Muscle of back (tissue), 11 donors: Measurements from ENCODE around the gene PBX4. TPM values are rescaled to one million over a fixed set of nuclear protein-coding genes. Genes with fewer than 3 reads are reported as not detected.

ENCODE experiments used
- DNase-seq, 3 donors: peaks; one replicate each; pipeline versions ENCODE4 v3.0.0 to v3.0.0-alpha.2; 2013
- polyA plus RNA-seq, 10 donors: library from polyadenylated mRNA; unstranded; fragments of 120-200 nt; gene quantifications; one replicate each; pipeline ENCODE4 v1.2.1, GENCODE V29; 2013; ENCODE audit not compliant: insufficient read length in 10 of 10

The PBX4 gene
- polyA plus RNA-seq, 10 donors: 0.87 to 3.0 (median 1.8) TPM

DNA sequence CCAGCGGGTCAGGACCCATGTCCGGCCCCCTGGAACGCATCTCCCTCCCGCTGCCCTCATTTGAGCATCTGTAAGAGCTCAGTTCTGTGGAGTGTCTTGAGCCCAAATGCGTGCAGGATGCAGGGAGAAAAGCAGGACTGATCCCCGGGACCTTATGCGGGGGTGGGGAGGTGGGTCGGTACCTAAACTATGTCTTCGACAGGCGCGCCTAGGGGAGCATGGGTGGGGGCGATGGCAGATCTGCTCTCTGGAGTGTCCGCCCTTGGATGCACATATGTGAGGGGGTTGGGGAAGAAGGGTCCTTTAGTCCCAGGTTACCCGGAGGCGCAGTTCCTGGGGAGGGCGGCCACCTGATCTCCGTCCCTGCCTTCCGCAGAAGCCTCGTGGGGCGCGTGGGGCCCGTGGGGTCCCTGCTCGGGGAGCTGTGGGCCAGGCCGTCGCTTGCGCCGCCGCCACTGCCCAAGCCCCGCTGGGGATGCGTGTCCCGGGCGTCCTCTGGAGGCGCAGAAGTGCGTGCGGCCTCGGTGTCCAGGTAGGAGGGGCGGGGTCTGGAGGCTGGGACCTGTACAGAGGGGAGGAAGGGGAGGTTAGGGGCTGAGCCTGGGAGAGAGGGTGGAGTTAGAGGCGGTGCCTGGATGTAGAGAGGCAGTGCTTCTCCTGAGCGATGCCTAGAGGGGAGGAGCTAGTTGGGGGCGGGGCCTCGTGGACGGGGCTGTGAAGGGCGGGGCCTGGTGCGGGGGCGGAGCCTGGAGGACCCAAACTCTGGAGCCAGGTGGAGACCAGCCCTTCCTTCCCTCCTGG lies 77.6 kb downstream of the PBX4 start:
- no peak for DNase-seq

DNA sequence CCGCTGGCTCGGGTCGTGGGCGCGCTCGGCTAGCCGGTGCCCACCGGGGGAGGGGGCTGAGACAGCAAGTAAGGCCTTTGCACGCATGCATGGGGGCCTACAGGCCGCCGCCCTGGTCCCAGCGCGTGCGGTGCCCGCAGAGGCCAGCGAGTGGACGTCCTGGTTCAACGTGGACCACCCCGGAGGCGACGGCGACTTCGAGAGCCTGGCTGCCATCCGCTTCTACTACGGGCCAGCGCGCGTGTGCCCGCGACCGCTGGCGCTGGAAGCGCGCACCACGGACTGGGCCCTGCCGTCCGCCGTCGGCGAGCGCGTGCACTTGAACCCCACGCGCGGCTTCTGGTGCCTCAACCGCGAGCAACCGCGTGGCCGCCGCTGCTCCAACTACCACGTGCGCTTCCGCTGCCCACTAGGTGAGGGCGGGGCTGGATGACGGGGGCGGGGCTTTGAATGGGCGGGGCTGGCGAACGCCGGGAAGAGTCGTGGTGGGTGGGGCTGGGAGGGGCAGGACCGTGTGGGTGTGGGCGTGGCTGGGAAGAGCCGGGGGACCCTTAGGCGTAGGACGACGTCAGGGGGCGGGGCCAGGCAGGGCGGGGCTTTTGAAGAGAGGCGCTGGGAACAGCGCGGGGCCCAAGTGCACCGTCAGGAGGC lies 78.3 kb downstream of the PBX4 start:
- DNase-seq: peak; percentile 45 to 75 (median 49)

DNA sequence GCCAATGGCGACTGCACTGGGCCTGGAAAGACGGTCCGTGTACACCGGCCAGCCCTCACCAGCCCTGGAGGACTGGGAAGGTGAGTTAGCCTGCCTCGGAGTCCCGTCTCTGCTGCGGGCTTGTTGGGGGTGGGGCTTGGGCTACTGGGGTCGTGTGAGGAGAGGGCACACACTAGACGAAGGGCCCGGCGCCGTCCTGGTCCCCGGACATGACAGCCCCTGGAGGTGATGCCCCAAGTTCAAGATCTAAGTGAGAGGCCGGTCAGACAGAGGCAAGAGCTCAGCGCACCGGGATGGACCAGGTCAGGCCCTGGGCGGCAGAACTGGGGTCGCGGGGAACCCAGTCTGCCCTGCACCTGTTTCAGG lies 78.8 kb downstream of the PBX4 start:
- no peak for DNase-seq

DNA sequence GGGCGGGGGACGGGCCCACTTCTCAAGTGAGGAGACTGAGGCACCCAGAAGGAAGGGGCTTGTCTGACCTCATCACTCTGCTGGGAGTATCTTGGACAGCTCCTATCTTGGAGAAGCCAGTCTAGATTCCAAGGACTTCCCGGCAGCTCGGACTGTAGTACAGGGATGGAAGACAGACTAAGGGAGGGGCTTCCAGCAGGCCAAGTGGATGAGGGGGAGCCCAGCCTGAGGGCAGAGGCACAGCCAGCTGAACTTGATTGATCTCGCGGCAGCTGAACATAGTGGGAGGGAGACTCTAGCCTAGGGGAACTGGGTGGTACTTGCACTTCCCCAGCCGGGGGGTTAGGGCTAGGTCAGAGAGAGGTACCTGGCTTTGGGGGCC lies 79.7 kb downstream of the PBX4 start:
- peak in 2 of 3 donors; percentile 44 to 65 for DNase-seq

DNA sequence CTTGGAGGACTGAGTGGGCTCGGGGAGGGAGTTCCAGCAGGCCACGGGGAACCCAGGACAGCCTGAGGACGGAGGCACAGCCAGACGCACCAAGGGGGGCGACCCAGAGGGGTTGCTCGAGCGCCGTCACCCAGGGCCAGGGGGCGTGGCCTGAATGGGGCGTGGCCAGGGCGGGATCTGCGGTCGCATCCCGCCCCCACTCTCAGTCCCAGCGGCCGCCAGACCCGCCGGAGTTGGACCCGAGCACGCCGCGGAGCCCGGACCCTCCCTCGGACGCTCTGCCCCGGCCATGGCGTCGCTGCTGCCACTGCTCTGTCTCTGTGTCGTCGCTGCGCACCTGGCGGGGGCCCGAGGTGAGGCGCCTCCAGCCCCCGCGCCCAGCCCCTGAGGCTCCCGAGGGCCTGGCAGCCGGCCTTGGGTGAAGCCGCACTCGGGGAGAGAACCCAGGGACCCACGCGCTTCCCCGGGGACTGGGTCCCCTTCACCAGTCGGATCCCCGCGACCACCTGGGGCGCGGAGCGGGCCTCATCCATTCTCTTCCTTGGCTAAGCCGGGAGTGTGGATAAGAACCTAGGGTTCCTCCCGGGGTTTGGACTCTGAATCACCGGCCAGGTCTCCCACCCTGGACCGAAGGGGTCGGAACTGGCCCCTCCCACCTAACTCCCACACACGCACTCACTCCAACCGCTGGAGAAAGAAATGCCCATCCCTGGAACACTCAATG lies 80.3 kb downstream of the PBX4 start, which contains the start of gene CILP2:
Gene CILP2 (plus strand): TSS at position 205 of the 724 bp plus-strand sequence. CDS start 85 bp downstream, at position 290.
- peak in 2 of 3 donors; percentile 44 to 71 for DNase-seq

DNA sequence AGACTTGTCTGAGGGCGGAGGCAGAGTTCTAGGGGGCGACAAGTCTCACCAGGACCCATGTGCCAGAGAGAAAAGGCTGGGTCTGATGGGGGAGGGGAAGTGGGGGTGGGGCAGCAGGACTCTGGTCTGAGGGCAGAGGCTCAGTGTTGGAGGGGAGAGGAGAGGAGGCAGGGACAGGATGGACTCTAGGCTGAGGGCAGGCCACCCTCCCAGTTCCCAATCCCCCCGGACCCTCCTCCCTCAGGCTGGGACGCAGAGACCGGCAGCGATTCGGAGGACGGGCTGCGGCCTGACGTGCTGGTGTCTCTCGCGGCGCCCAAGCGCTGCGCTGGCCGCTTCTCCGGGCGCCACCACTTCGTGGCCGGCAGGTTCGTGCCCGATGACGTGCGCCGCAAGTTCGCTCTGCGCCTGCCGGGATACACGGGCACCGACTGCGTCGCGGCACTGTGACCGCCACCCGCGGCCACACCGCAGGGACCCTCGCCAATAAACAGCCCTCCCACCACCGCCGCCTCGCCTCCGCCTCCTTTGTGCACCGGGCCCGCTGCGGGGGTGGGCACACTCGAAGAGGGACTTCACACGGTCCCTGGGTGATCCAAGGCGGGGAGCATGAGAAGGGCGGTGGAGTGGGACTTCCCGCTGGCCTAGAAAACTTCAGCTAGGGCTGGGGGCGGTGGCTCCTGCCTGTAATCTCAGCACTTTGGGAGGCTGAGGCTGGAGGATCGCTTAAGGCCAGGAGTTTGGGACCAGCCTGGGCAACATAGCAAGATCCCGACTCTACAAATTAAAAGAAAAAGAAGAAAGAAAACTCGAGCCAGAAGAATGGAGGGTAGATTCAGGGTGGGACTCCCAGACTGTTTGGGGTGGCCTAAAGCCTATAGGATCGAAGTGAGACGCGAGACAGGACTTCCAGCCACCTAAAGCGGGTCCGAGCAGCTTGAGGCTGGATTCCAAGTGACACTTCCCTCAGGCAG lies 81.1 kb downstream of the PBX4 start:
- DNase-seq: peak in 1 of 3 donors; percentile 49

DNA sequence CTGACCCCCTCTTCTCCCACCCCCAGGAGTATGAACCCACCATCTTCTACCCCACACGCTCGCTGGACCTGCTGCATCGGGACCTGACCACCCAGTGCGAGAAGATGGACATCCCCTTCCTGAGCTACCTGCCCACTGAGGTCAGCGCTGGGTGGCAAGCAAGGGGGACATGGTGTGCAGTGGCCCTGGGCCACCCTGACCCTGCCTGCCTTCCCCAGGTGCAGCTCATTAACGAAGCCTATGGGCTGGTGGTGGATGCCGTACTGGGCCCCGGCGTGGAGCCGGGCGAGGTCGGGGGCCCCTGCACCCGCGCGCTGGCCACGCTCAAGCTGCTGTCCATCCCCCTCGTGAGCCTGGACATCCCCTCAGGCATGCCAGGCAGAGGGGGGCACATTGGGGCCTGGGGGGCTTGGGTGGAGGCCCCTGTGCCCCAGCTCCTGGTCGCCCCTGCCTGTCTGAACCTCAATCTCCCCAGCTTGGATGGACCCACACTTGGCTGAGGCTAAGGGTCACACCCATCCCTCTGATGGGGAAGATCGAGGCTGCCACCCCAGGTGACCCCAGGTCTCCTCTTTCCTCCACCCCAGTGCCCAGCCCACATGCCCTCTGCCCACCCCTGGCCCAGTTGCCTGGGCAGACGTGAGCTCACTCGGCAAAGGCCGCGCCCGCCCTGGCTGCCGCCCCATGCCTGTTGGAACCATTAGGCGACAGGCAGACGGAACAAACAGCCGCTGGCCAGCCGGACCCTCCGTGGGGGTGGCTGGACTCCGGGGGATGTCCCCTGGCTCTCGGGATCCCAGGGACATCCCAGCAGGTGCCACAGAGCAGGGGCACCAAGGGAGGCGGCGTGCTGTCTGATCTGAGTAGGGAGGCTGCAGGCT lies 82.9 kb downstream of the PBX4 start:
- DNase-seq: no peak

DNA sequence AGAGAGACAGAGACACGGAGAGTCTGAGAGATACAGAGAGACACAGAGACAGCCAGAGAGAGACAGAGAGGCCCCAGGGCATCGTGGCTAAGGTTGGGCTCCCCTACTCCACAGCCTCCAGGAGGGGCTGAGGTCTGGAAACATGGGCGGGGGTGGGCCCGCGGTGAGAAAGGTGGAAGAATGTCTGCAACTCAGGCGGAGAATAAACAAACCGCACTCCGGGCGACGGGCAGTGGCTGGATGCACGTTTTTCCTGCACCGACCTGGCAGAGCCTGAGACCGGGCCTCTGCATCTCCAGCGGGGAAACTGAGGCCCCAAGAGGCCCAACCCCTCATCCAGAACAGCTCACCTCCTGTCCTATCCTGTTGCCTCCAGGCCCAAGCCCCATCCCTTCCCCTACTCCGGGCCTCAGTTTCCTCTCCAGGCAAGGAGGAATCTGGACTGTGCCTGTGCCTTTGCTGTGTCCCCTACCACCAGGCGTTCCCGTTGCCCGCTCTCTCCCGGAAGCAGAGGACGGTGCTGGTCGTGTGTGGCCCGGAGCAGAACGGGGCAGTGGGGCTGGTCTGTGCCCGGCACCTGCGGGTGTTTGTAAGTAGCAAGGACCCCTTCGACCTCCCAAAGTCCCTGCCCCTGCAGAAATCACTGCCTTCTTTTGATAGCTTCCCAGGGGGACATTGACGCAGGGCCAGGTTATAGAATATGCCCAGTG lies 83.8 kb downstream of the PBX4 start:
- no peak for DNase-seq

DNA sequence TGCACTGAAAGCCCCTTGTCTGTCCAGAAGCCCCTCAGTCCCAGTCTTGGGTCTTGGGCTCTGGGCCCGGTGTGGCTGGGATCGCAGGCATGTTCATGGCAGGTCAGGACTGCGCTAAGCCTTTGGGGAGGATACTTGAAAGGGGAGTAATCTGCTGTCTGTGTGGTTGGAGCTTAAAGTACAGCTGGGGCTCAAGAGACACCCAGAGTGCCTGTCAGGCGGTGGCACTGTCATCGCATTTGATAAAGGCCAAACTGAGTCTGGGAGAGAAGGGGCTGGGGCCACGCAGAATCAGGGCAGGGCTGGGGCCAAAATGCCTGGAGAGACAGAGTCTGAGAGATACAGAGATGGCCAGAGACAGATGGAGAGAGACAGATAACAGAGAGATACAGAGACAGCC lies 84.6 kb downstream of the PBX4 start:
- no peak for DNase-seq

DNA sequence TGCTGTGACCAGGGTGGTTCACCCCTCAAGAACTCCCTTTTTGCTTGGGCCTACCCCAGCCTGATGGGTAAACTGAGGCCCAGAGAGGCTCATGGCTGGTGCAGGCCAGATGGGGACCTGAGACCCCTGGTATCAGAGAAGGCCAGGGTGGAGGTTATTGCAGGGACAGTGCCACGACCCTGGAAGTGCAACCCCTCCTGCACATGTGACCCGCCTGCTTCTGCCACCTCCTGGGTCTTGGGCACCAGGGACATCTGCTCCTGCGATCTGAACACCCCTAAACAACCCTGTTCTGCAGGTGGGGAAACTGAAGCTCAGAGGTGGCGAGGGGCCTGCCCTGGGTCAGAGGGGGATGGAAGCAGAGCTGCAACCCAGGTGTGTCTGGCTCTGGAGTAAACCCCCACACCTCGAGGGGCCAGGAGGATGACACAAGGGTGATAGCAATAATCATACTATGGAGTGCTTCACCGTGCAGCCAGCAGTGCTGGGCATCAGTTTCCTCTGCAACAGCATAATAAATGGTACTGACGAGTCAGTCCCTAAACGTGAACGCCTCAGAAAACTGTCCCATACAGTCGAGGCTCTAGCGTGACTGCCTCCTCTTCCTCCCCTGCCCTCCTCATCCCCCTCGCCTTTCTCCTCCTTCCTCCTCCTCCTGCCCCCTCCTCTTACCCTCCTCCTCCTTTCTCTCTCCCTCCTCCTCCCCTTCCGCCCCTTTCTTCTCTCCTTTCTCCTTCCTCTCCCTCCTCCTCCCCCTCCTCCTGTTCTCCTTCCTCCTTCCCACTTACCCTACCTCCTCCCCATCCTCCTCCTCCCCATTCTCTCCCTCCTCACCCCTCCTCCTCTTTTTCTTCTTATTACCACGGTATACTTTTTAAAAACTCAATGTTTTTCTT lies 85.4 kb downstream of the PBX4 start:
- no peak for DNase-seq

DNA sequence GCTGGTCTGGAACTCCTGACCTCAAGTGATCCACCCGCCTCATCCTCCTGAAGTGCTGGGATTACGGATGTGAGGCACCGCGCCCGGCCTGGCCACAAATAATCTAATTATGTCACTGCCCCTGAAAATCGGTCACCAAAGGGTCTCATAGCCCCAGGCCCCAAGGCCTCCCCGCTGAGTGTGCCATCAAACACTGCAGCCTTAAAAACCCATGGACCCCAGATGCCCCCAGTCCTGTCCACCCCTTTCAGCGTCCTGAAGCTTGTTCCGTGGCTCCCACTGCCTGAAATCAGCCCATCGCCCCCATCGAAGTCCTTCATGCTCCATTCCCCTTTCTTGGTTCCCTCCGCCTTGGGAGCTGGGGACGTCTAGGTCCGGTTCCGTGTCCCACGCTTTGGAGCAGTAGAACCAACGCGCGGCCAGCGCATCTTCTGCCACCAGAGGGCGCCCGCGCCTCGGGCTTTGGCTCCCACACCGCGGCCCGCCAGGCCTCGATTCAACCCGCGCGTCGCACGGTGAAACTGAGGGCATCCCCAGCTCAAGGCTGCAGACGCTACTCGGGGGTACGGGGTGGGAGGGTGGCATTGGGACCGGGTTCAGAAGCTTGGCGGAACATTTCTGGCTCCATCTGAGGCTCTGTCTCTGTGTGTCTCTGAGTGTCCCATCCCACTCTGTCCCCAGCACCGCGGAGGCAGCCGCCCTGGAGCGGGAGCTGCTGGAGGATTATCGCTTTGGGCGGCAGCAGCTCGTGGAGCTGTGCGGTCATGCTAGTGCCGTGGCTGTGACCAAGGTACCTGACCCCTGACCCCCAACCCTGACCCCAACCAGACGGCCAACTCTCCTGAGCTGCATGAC lies 86.3 kb downstream of the PBX4 start:
- DNase-seq: peak; percentile 52 to 90 (median 84)

DNA sequence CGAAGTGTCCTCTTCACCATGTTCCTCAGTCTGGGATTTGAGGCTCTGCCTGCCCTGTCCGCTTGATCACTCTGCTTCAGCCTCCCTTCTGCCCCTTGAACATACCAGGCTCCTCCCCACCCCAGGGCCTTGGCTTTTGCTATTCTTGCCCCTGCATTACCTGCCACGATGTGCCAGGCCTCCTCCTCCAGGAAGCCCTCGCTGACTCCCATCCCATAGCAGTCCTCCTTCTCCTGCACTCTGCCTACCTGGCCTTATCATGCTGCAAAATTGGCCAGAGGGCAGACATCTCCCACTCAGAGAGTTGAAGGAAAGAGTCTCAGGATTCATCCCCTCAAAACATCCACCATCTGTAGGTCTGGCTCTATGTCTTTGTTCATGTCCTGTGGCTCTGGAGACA lies 87.6 kb downstream of the PBX4 start:
- no peak for DNase-seq

DNA sequence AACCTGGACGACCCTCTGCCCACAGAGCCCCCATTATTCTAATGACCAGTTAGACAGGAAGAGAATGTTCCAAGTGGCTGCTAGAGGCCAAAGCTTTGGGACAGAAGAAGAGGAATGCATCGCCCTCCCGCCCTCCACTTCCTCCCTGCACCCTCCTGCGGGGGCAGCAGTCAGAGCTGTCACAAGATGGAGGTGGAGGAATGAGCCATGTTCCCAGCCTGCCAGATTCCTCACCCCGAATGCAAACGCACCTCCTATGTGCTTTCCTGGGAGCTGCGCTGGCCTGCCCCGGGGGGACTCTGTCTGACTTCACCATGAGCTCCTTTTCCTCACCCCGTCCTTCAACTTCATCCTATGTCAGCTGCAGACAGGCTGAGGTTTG lies 88.1 kb downstream of the PBX4 start:
- DNase-seq: no peak

DNA sequence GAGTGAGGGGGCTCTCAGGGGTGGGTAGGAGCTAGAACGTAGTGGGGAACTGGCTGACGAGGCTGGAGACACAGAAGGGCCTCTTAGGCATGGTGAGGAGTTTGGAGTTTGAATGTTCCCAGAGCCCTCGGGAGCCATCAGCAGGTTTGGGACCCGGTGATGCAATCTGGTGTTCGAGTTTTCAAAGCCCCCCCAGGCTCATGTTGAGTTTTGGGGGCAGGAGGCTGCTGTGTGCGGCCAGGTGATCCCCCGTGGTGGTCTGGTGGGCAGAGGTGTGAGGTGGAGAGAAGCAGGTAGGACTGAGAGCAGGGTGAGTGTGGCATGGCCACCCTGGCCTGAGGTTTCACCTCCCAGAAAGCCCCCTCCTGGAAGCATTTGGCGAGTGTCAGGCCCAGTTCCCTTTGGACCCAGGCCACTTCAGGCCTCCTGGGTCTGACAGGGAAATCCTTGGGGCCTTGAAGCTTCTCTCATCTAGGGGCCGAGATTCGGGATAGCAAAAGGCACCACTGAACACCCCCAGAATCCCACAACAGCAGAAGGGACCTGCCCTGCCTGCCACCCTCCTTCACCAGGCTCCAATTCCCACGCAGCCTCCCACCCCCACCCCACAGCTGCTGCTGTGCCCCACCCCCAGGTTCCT lies 88.6 kb downstream of the PBX4 start:
- no peak for DNase-seq

DNA sequence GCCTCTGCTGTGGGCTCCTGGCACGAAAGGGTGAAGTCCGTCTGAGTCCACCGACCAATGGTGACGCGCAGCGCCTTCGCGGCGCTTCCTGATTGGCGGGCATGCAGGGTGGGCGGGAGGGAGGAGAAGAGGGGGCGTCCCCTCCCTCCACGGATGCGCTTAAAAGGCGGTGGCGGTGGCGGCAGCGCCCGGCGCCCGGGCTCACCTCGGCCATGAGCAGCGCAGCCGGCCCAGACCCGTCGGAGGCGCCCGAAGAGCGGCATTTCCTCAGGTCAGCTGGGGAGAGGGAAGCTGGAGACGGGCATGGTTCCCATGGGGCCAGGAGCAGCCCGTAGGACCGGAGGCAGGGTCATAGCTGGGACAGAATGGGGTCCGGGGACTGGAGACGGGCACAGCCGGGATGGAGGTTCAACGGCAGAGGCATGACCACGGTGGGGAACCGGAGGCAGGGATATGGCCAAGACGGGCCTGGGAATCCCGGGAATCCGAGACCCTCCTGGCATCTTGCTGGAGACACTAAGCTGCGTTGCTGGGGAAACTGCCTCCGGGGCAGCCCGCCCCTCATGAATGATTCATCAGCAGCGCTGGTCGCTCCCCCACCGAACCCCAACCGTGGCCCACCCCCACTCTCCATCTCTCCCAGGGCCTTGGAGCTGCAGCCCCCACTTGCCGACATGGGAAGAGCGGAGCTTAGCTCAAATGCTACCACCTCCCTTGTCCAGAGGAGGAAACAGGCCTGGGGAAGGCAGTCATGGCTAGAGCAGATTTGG lies 89.6 kb downstream of the PBX4 start, which contains the start of gene YJEFN3:
Gene YJEFN3 (plus strand): TSS at position 191 of the 770 bp plus-strand sequence. CDS start 22 bp downstream, at position 213.
- DNase-seq: peak in 2 of 3 donors; percentile 47 to 50
